RWPE2 (cell line): ENCODE measurements around the gene IMMP1L.

Experiments
- ATAC-seq: fragments of 200-7000 bp; cut with Tn5 transposase; 3 replicates; pipeline ENCODE4 v1.9.1; 2021; ENCODE audit warnings: low read depth
- DNase-seq: peaks from one replicate; pipeline ENCODE4 v3.0.0-alpha.2; 2020; ENCODE audit warnings: low spot score
- H3K27ac ChIP-seq: fragments of 450-650 bp; 2 replicates; pipeline ENCODE4 v1.5.1; 2017; ENCODE audit warnings: mild to moderate bottlenecking; ENCODE audit not compliant: poor library complexity, severe bottlenecking
- H3K27me3 ChIP-seq: fragments of 250-450 bp; sonication (Bioruptor Pico); 2 replicates; pipeline ENCODE4 v1.5.1; 2021; ENCODE audit warnings: mild to moderate bottlenecking, moderate library complexity; ENCODE audit not compliant: insufficient read depth, poor library complexity, severe bottlenecking
- H3K36me3 ChIP-seq: fragments of 250-450 bp; sonication (Bioruptor Pico); 2 replicates; pipeline ENCODE4 v1.5.1; 2020; ENCODE audit warnings: low read depth, mild to moderate bottlenecking, moderate library complexity
- H3K4me1 ChIP-seq: fragments of 250-450 bp; sonication (Bioruptor Pico); 2 replicates; pipeline ENCODE4 v1.5.1; 2021; ENCODE audit warnings: mild to moderate bottlenecking, moderate library complexity; ENCODE audit not compliant: insufficient read depth, poor library complexity, severe bottlenecking
- H3K4me3 ChIP-seq: fragments of 250-450 bp; sonication (Bioruptor Pico); 2 replicates; pipeline ENCODE4 v1.5.1; 2021; ENCODE audit warnings: mild to moderate bottlenecking, moderate library complexity; ENCODE audit not compliant: severe bottlenecking
- H3K9me3 ChIP-seq: fragments of 250-450 bp; sonication (Bioruptor Pico); 2 replicates; pipeline ENCODE4 v1.5.1; 2021; ENCODE audit warnings: mild to moderate bottlenecking, moderate library complexity; ENCODE audit not compliant: severe bottlenecking
- CTCF ChIP-seq: fragments of 450-650 bp; IDR thresholded peaks from one replicate; pipeline ENCODE4 v1.5.1; 2017; ENCODE audit warnings: mild to moderate bottlenecking, moderate library complexity; ENCODE audit not compliant: poor library complexity, severe bottlenecking

The IMMP1L gene

GRCh38 chr11:31441296-31441695 lies 68.1 kb downstream of the IMMP1L start:
- no peaks in the 10 kb centered on the region for H3K27me3 ChIP-seq
- H3K9me3 ChIP-seq = no peaks in the 10 kb centered on the region
- peaks cover 5% of the 10 kb centered on the region for H3K4me1 ChIP-seq
- H3K27ac ChIP-seq = no peak overlapping the region
- no peak overlapping the region for H3K4me3 ChIP-seq
- no peak for ATAC-seq
- DNase-seq = no peak
- no peak for TF ChIP-seq CTCF
- peaks cover 3% of the 10 kb centered on the region; the same call in 1 of the 2 replicates for H3K36me3 ChIP-seq

GRCh38 chr11:31437742-31438435 lies 71.5 kb downstream of the IMMP1L start:
- peaks cover 5% of the 10 kb centered on the region for H3K4me1 ChIP-seq
- ATAC-seq (peak; percentile 52; the same call in 2 of the 3 replicates), DNase-seq (no peak)
- TF ChIP-seq CTCF = no peak
- no peak overlapping the region for H3K4me3 ChIP-seq
- H3K27me3 ChIP-seq = no peaks in the 10 kb centered on the region
- no peaks in the 10 kb centered on the region for H3K9me3 ChIP-seq
- H3K27ac ChIP-seq = no peak overlapping the region
- peaks cover 5% of the 10 kb centered on the region for H3K36me3 ChIP-seq

- DNase-seq (no peak), ATAC-seq (no peak)
- Histone ChIP-seq H3K36me3 (peaks cover 21% of the 10 kb centered on the region), H3K27ac (no peak overlapping the region), H3K4me3 (no peak overlapping the region), H3K9me3 (no peaks in the 10 kb centered on the region), H3K27me3 (no peaks in the 10 kb centered on the region), H3K4me1 (peaks cover 5% of the 10 kb centered on the region)
- no peak for TF ChIP-seq CTCF
These were observed 75.6 kb downstream of the IMMP1L start for GRCh38 chr11:31433851-31434250.

GRCh38 chr11:31424652-31425051 lies 84.8 kb downstream of the IMMP1L start:
- no peak for ATAC-seq
- H3K4me3 ChIP-seq = no peak overlapping the region
- 0 out of 2 replicates have a peak, but pooled peaks cover 5% of the 10 kb centered on the region for H3K36me3 ChIP-seq
- DNase-seq = no peak
- H3K27ac ChIP-seq = no peak overlapping the region
- H3K9me3 ChIP-seq = no peaks in the 10 kb centered on the region
- H3K4me1 ChIP-seq = no peaks in the 10 kb centered on the region
- no peak for TF ChIP-seq CTCF
- H3K27me3 ChIP-seq = no peaks in the 10 kb centered on the region

GRCh38 chr11:31422703-31423102 lies 86.7 kb downstream of the IMMP1L start:
- Histone ChIP-seq H3K4me3 (no peak overlapping the region), H3K9me3 (no peaks in the 10 kb centered on the region), H3K27me3 (no peaks in the 10 kb centered on the region), H3K4me1 (no peaks in the 10 kb centered on the region), H3K36me3 (0 out of 2 replicates have a peak, but pooled peaks cover 5% of the 10 kb centered on the region), H3K27ac (no peak overlapping the region)
- ATAC-seq (no peak), DNase-seq (no peak)
- no peak for TF ChIP-seq CTCF
